Neuron (in vitro differentiated cells): ENCODE data around the gene TRIM66.

Source experiments
- H2AFZ ChIP-seq: one replicate; pipeline ENCODE4 v1.6.1; 2013; ENCODE audit warnings: low read depth, mild to moderate bottlenecking, inconsistent platforms, low read length, moderate library complexity
- H3K27me3 ChIP-seq: one replicate; pipeline ENCODE4 v1.6.1; 2013; ENCODE audit warnings: low read length; ENCODE audit not compliant: insufficient read depth
- H3K36me3 ChIP-seq: one replicate; pipeline ENCODE4 v1.6.1; 2013; ENCODE audit warnings: low read length; ENCODE audit not compliant: insufficient read depth
- H3K4me1 ChIP-seq: one replicate; pipeline ENCODE4 v1.6.1; 2013; ENCODE audit warnings: low read length; ENCODE audit not compliant: insufficient read depth
- H3K4me3 ChIP-seq: 2 replicates; pipeline ENCODE4 v1.5.1; 2013; ENCODE audit warnings: mild to moderate bottlenecking, low read length, moderate library complexity
- H3K9me3 ChIP-seq: one replicate; pipeline ENCODE4 v1.6.1; 2013; ENCODE audit warnings: low read length

TRIM66 gene

GRCh38 chr11:8598506-8598905, 84.0 kb downstream of the TRIM66 start:
- Histone ChIP-seq H3K4me3 (no peak overlapping the region), H3K4me1 (peaks cover 6% of the 10 kb centered on the region), H3K9me3 (no peaks in the 10 kb centered on the region), H2AFZ (no peak overlapping the region), H3K36me3 (no peaks in the 10 kb centered on the region), H3K27me3 (no peaks in the 10 kb centered on the region)

- Histone ChIP-seq H3K36me3 (no peaks in the 10 kb centered on the region), H3K4me1 (peaks cover 12% of the 10 kb centered on the region), H3K27me3 (no peaks in the 10 kb centered on the region), H2AFZ (no peak overlapping the region), H3K4me3 (no peak overlapping the region), H3K9me3 (no peaks in the 10 kb centered on the region)
Observed at GRCh38 chr11:8597182-8597581, 85.3 kb downstream of the TRIM66 start.

GRCh38 chr11:8596504-8597046, 85.9 kb downstream of the TRIM66 start:
- H2AFZ ChIP-seq = no peak overlapping the region

DNA sequence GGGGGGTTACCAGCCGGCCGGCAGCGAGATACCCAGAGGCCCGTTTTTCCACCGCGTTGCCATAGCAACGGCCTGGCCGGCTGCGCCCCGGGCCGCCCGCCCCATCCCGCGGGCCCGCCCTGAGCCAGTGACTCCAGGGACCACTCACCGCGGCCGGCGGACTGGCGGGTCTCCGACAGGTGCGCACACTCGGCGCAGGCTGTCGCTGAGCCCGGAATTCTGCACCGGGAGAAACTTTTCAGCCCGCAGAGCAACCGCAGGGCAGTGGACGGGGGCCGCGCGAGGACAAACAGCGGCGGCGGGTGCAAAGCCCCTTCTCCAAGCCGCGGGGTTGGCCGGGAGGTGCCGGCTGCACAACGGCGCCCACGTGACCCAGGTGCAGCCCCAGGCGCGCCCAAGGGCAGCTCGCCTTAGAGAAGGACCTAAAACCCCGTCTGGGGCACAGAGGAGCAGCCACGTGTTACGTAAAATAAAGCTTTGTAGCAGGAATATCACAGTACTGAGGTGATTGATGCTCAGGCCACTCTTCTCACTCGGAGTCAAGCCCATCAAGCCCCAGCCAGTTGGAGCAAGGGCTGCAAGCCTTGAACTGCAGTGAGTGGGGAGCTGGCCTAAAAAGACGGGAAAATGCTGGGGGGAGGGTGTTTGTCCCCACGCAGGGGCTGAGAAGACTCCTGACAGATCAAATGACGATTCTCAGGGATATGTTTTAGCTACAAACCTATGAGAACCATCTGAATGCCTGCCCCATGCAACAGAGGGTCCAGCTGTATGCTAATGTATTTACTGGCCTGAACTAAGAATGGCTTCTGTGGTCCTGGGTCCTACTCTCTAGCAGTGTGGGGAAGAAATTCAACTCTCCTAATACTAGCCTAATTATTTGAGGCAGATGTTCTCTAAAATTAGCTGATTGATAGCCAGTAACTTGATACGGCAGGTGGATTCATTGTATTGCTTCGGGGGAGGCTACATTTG, 88.2 kb downstream of the TRIM66 start, which contains the start of gene STK33:
Gene STK33 (minus strand): TSS at position 294 of the 975 bp plus-strand sequence. CDS start 119,323 bp downstream, outside the sequence.
- H3K27me3 ChIP-seq = no peaks in the 10 kb centered on the region
- H3K4me3 ChIP-seq = peak within 1 kb of the TSS; percentile 78
- H3K36me3 ChIP-seq = no peaks in the 10 kb centered on the region
- peak within 1 kb of the TSS; percentile 88 for H2AFZ ChIP-seq
- peaks cover 12% of the 10 kb centered on the region for H3K4me1 ChIP-seq
- no peaks in the 10 kb centered on the region for H3K9me3 ChIP-seq

More at GRCh38 chr11:8596504-8597046, 85.9 kb downstream of the TRIM66 start:
- peaks cover 12% of the 10 kb centered on the region for H3K4me1 ChIP-seq
- H3K4me3 ChIP-seq = no peak overlapping the region
- no peaks in the 10 kb centered on the region for H3K9me3 ChIP-seq
- no peaks in the 10 kb centered on the region for H3K27me3 ChIP-seq
- H3K36me3 ChIP-seq = no peaks in the 10 kb centered on the region

DNA sequence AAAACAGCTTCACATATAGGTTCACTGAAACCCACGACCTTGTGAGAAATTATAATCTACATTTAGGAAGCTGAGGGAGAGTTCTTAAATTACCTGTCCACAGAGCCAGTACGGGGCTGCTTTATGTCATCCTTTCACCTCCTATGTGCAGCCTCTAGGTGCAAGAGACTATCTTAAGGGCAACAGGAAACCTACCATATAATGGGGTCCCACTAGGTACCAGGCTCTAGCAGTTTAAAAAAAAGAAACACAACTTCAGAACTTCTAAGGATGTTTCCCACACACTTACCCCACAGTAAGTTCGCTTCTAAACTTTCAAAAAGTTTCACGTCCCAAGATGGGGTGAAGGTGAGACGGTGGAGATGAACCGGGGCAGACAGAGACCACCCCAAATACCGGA, 89.0 kb downstream of the TRIM66 start:
- H3K9me3 ChIP-seq = no peaks in the 10 kb centered on the region
- peaks cover 12% of the 10 kb centered on the region for H3K4me1 ChIP-seq
- no peaks in the 10 kb centered on the region for H3K27me3 ChIP-seq

DNA sequence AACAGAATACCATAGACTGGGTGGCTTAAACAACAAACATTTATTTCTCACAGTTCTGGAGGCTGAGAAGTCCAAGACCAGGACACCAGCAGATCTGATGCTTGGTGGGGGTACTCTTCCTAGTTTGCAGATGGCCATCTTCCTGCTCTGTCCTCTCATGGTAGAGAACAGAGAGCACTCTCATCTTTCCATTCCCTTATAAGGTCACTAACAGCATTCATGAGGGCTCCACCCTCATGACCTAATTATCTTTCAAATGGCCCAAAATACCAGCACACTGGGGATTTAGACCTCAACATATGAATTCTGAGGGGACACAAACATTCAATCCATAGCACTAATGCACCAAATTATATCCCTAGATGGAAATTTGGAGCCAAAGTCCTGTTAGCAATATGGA, 94.5 kb downstream of the TRIM66 start:
- Histone ChIP-seq H3K27me3 (no peaks in the 10 kb centered on the region), H3K9me3 (no peaks in the 10 kb centered on the region), H3K4me1 (peaks cover under 1% of the 10 kb centered on the region), H3K4me3 (no peak overlapping the region), H3K36me3 (no peaks in the 10 kb centered on the region), H2AFZ (no peak overlapping the region)

More for the DNA sequence above, 89.0 kb downstream of the TRIM66 start:
- H3K4me3 ChIP-seq = peak overlapping the region; percentile 78
- H2AFZ ChIP-seq = peak overlapping the region; percentile 88
- H3K36me3 ChIP-seq = no peaks in the 10 kb centered on the region

- Histone ChIP-seq H3K4me3 (no peak overlapping the region), H3K4me1 (no peaks in the 10 kb centered on the region), H3K27me3 (no peaks in the 10 kb centered on the region), H3K9me3 (no peaks in the 10 kb centered on the region), H2AFZ (no peak overlapping the region), H3K36me3 (no peaks in the 10 kb centered on the region)
Observed at GRCh38 chr11:8586805-8587204, 95.7 kb downstream of the TRIM66 start.

- Histone ChIP-seq H3K4me3 (no peak overlapping the region), H2AFZ (no peak overlapping the region), H3K27me3 (no peaks in the 10 kb centered on the region), H3K36me3 (no peaks in the 10 kb centered on the region), H3K4me1 (no peaks in the 10 kb centered on the region), H3K9me3 (no peaks in the 10 kb centered on the region)
Observed at GRCh38 chr11:8586184-8586583, 96.3 kb downstream of the TRIM66 start.

DNA sequence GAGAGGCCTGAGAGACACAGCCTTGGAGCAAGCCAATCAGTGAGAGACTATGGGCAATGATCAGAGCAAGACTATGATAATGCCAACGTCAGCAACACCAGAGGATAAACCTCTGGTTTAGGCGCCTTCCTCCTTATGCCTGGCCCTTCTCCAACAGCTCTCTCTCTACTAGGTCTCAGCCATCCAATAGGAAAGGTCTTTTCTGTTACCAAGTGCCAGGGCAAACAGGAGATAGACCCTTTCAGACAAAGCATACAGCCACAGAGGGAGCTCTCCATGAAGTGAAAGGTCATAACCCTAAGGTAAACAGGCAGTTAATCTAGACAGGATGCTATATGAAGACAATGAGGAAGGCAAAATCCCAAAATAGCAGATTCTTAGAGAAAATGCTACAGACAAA, 98.0 kb downstream of the TRIM66 start:
- Histone ChIP-seq H3K4me3 (no peak overlapping the region), H3K36me3 (no peaks in the 10 kb centered on the region)

GRCh38 chr11:8584082-8584481, 98.4 kb downstream of the TRIM66 start:
- no peak overlapping the region for H2AFZ ChIP-seq
- H3K4me1 ChIP-seq = no peaks in the 10 kb centered on the region
- H3K27me3 ChIP-seq = no peaks in the 10 kb centered on the region
- H3K36me3 ChIP-seq = no peaks in the 10 kb centered on the region
- no peaks in the 10 kb centered on the region for H3K9me3 ChIP-seq
- H3K4me3 ChIP-seq = no peak overlapping the region

More for the DNA sequence above, 98.0 kb downstream of the TRIM66 start:
- Histone ChIP-seq H3K9me3 (no peaks in the 10 kb centered on the region), H3K4me1 (no peaks in the 10 kb centered on the region), H3K27me3 (no peaks in the 10 kb centered on the region), H2AFZ (no peak overlapping the region)

GRCh38 chr11:8581300-8581699, 101.2 kb downstream of the TRIM66 start:
- Histone ChIP-seq H3K9me3 (no peaks in the 10 kb centered on the region), H2AFZ (no peak overlapping the region), H3K4me3 (no peak overlapping the region), H3K36me3 (no peaks in the 10 kb centered on the region), H3K4me1 (no peaks in the 10 kb centered on the region), H3K27me3 (no peaks in the 10 kb centered on the region)

- Histone ChIP-seq H3K4me3 (no peak overlapping the region), H3K27me3 (no peaks in the 10 kb centered on the region), H2AFZ (no peak overlapping the region), H3K36me3 (no peaks in the 10 kb centered on the region), H3K9me3 (no peaks in the 10 kb centered on the region), H3K4me1 (no peaks in the 10 kb centered on the region)
Observed at GRCh38 chr11:8577791-8578581, 104.5 kb downstream of the TRIM66 start.

- H3K4me3 ChIP-seq = no peak overlapping the region
- no peaks in the 10 kb centered on the region for H3K36me3 ChIP-seq
Observed at GRCh38 chr11:8574798-8575197, 107.7 kb downstream of the TRIM66 start.

More at GRCh38 chr11:8574798-8575197, 107.7 kb downstream of the TRIM66 start:
- no peaks in the 10 kb centered on the region for H3K9me3 ChIP-seq
- H3K27me3 ChIP-seq = no peaks in the 10 kb centered on the region
- H2AFZ ChIP-seq = no peak overlapping the region
- no peaks in the 10 kb centered on the region for H3K4me1 ChIP-seq
